ENCODE measurements around the gene BLOC1S5.

Gene BLOC1S5

GRCh38 chr6:8090650-8091049 is 26.5 kb upstream of the BLOC1S5 start:
- DNase-seq: no peak
- no peak for TF ChIP-seq CTCF (IDR thresholded peaks at IDR 0.05; ENCODE audit: low read depth, low read length)
- Histone ChIP-seq H3K9me3 (ENCODE audit: severe bottlenecking) (peaks cover 9% of the 10 kb centered on the region), H3K36me3 (peaks cover 83% of the 10 kb centered on the region), H3K27ac (no peak overlapping the region), H3K27me3 (ENCODE audit: insufficient read depth, low read depth, severe bottlenecking) (no peaks in the 10 kb centered on the region), H3K4me3 (ENCODE audit: low read depth, low read length) (no peak overlapping the region)

- no peak for DNase-seq
- Histone ChIP-seq H3K4me3 (ENCODE audit: low read depth, low read length) (no peak overlapping the region), H3K27me3 (ENCODE audit: insufficient read depth, low read depth, severe bottlenecking) (no peaks in the 10 kb centered on the region), H3K27ac (peak overlapping the region; percentile 15; the same call in 1 of the 2 replicates), H3K9me3 (ENCODE audit: severe bottlenecking) (peaks cover 9% of the 10 kb centered on the region), H3K36me3 (peaks cover 76% of the 10 kb centered on the region)
- TF ChIP-seq CTCF (IDR thresholded peaks at IDR 0.05; ENCODE audit: low read depth, low read length): no peak
Observed at GRCh38 chr6:8088886-8089285, 24.7 kb upstream of the BLOC1S5 start.

- no peak for TF ChIP-seq CTCF (IDR thresholded peaks at IDR 0.05; ENCODE audit: low read depth, low read length)
- Histone ChIP-seq H3K27me3 (ENCODE audit: insufficient read depth, low read depth, severe bottlenecking) (no peaks in the 10 kb centered on the region), H3K36me3 (peaks cover 80% of the 10 kb centered on the region), H3K4me3 (ENCODE audit: low read depth, low read length) (no peak overlapping the region), H3K27ac (no peak overlapping the region), H3K9me3 (ENCODE audit: severe bottlenecking) (peaks cover 9% of the 10 kb centered on the region)
- DNase-seq: no peak
Observed at GRCh38 chr6:8087870-8088754, 23.9 kb upstream of the BLOC1S5 start.

DNA sequence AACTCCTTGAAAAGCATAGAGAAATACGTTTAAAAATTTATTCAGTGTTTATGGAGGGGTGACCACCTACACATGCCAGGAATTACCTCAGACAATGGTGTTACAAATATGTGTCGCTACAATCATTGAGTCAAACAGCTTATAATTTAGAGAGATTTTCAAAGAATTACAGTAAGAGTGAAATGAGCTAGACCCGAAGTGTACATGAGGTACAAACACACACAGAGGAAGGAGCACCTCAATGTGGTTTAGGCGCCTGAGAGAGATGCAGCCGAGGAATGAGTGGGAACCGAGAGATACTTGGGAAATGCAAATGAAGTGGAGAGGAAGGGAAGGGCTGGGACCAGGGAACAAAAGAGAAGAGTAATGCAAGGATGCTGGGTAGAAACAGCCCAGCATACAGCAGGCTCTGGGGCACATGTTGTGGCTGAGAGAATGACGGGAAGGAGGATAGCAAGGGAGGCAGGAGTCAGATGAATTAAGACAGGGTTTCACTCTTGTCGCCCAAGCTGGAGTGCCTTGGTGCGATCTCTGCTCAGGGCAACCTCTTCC is 22.6 kb upstream of the BLOC1S5 start:
- Histone ChIP-seq H3K9me3 (ENCODE audit: severe bottlenecking) (peaks cover 9% of the 10 kb centered on the region), H3K4me3 (ENCODE audit: low read depth, low read length) (no peak overlapping the region), H3K27ac (no peak overlapping the region), H3K36me3 (peaks cover 73% of the 10 kb centered on the region), H3K27me3 (ENCODE audit: insufficient read depth, low read depth, severe bottlenecking) (no peaks in the 10 kb centered on the region)
- DNase-seq: no peak
- TF ChIP-seq CTCF (IDR thresholded peaks at IDR 0.05; ENCODE audit: low read depth, low read length): no peak

DNA sequence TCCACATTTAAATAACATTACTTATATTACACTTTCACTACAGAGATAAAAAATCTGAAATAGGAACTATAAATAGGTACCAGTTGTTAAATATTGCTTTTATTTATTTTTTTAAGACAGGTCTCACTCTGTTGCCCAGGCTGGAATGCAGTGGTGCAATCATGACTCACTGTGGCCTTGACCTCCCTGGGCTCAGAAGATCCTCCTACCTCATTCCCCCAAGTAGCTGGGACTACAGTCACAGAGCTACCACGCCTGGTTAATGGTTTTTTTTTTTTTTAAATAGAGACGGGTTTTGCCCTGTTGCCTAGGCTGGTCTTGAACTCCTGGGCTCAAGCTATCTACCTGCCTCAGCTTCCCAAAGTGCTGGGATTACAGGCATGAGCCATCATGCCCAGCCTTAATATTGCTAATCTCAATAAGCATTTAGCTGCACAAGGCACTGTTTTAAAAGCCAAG is 20.9 kb upstream of the BLOC1S5 start:
- Histone ChIP-seq H3K4me3 (ENCODE audit: low read depth, low read length) (no peak overlapping the region), H3K36me3 (peaks cover 61% of the 10 kb centered on the region), H3K9me3 (ENCODE audit: severe bottlenecking) (peaks cover 2% of the 10 kb centered on the region), H3K27ac (no peak overlapping the region), H3K27me3 (ENCODE audit: insufficient read depth, low read depth, severe bottlenecking) (no peaks in the 10 kb centered on the region)
- no peak for DNase-seq
- no peak for TF ChIP-seq CTCF (IDR thresholded peaks at IDR 0.05; ENCODE audit: low read depth, low read length)
